ENCODE measurements around the gene IL20.

The IL20 gene

GRCh38 chr1:206899717-206900116 lies 34.3 kb downstream of the IL20 start:
- H3K9ac ChIP-seq (ENCODE audit: low read length), result no peak overlapping the region
- no peak overlapping the region for H2AFZ ChIP-seq (ENCODE audit: low read length)
- no peak for TF ChIP-seq EZH2 (optimal IDR thresholded peaks at IDR 0.05; ENCODE audit: low read depth, low read length)
- TF ChIP-seq CTCF (IDR thresholded peaks at IDR 0.05; ENCODE audit: low read length), result no peak
- no peak for TF ChIP-seq EZH2phosphoT487 (IDR thresholded peaks at IDR 0.05; ENCODE audit: low read length)
- no peak overlapping the region for H3K4me3 ChIP-seq (ENCODE audit: low read length)
- no peaks in the 10 kb centered on the region for H3K27me3 ChIP-seq (replicated peaks; ENCODE audit: insufficient read depth, low read length)
- no peaks in the 10 kb centered on the region for H3K9me3 ChIP-seq (replicated peaks; ENCODE audit: insufficient read depth, low read length)
- H3K79me2 ChIP-seq (ENCODE audit: low read length), result no peaks in the 10 kb centered on the region
- no peak for DNase-seq
- no peak overlapping the region for H3K4me2 ChIP-seq (ENCODE audit: low read depth, low read length)
- H3F3A ChIP-seq (ENCODE audit: insufficient read depth, low read length), result no peaks in the 10 kb centered on the region
- H3K27ac ChIP-seq (ENCODE audit: low read length), result no peak overlapping the region
- no peaks in the 10 kb centered on the region for H3K9me2 ChIP-seq (replicated peaks; ENCODE audit: insufficient read depth, low read length)
- no peaks in the 10 kb centered on the region for H4K20me1 ChIP-seq (ENCODE audit: insufficient read depth, low read length)
- 0 out of 2 replicates have a peak, but pooled peaks cover 4% of the 10 kb centered on the region for H3K36me3 ChIP-seq (replicated peaks; ENCODE audit: insufficient read depth, low read length)
- H3K4me1 ChIP-seq (ENCODE audit: low read length), result no peaks in the 10 kb centered on the region

DNA sequence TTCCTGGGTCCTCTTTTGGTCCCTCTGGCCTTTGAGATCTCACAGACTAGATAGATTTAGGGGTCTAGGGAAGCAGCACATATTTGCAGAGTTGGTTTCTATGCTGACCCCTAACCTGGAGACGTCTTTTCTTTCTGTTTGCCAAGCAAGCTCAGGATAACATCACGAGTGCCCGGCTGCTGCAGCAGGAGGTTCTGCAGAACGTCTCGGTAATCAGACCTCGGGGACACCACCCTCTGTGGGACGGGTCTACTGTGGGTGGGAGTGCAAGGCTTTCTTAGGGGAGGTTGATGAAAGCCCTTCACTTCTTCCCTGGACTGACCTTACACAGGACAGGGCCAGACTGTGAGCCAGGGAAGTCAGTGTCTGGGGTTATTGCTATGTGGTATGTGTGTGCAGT lies 34.7 kb downstream of the IL20 start:
- no peak for DNase-seq

GRCh38 chr1:206901944-206902343 lies 36.5 kb downstream of the IL20 start:
- no peaks in the 10 kb centered on the region for H3K27me3 ChIP-seq (replicated peaks; ENCODE audit: insufficient read depth, low read length)
- 0 out of 2 replicates have a peak, but pooled peaks cover 4% of the 10 kb centered on the region for H3K36me3 ChIP-seq (replicated peaks; ENCODE audit: insufficient read depth, low read length)
- no peak overlapping the region for H3K4me2 ChIP-seq (ENCODE audit: low read depth, low read length)
- no peak for DNase-seq
- no peaks in the 10 kb centered on the region for H3F3A ChIP-seq (ENCODE audit: insufficient read depth, low read length)
- H3K79me2 ChIP-seq (ENCODE audit: low read length), result no peaks in the 10 kb centered on the region
- no peak overlapping the region for H3K4me3 ChIP-seq (ENCODE audit: low read length)
- TF ChIP-seq EZH2phosphoT487 (IDR thresholded peaks at IDR 0.05; ENCODE audit: low read length) (no peak), EZH2 (optimal IDR thresholded peaks at IDR 0.05; ENCODE audit: low read depth, low read length) (no peak), CTCF (IDR thresholded peaks at IDR 0.05; ENCODE audit: low read length) (no peak)
- no peaks in the 10 kb centered on the region for H4K20me1 ChIP-seq (ENCODE audit: insufficient read depth, low read length)
- no peak overlapping the region for H3K9ac ChIP-seq (ENCODE audit: low read length)
- no peak overlapping the region for H3K27ac ChIP-seq (ENCODE audit: low read length)
- no peaks in the 10 kb centered on the region for H3K9me2 ChIP-seq (replicated peaks; ENCODE audit: insufficient read depth, low read length)
- H3K9me3 ChIP-seq (replicated peaks; ENCODE audit: insufficient read depth, low read length), result no peaks in the 10 kb centered on the region
- no peaks in the 10 kb centered on the region for H3K4me1 ChIP-seq (ENCODE audit: low read length)
- H2AFZ ChIP-seq (ENCODE audit: low read length), result no peak overlapping the region

More for the DNA sequence above, 34.7 kb downstream of the IL20 start:
- no peak overlapping the region for H2AFZ ChIP-seq (ENCODE audit: low read length)
- no peak overlapping the region for H3K27ac ChIP-seq (ENCODE audit: low read length)
- no peaks in the 10 kb centered on the region for H3K27me3 ChIP-seq (replicated peaks; ENCODE audit: insufficient read depth, low read length)
- TF ChIP-seq EZH2 (optimal IDR thresholded peaks at IDR 0.05; ENCODE audit: low read depth, low read length) (no peak), EZH2phosphoT487 (IDR thresholded peaks at IDR 0.05; ENCODE audit: low read length) (no peak), CTCF (IDR thresholded peaks at IDR 0.05; ENCODE audit: low read length) (no peak)
- H3K36me3 ChIP-seq (replicated peaks; ENCODE audit: insufficient read depth, low read length), result 0 out of 2 replicates have a peak, but pooled peaks cover 4% of the 10 kb centered on the region
- no peak overlapping the region for H3K9ac ChIP-seq (ENCODE audit: low read length)
- H3K4me3 ChIP-seq (ENCODE audit: low read length), result no peak overlapping the region
- no peak overlapping the region for H3K4me2 ChIP-seq (ENCODE audit: low read depth, low read length)
- no peaks in the 10 kb centered on the region for H4K20me1 ChIP-seq (ENCODE audit: insufficient read depth, low read length)
- no peaks in the 10 kb centered on the region for H3K9me3 ChIP-seq (replicated peaks; ENCODE audit: insufficient read depth, low read length)
- no peaks in the 10 kb centered on the region for H3K9me2 ChIP-seq (replicated peaks; ENCODE audit: insufficient read depth, low read length)
- no peaks in the 10 kb centered on the region for H3F3A ChIP-seq (ENCODE audit: insufficient read depth, low read length)
- no peaks in the 10 kb centered on the region for H3K79me2 ChIP-seq (ENCODE audit: low read length)
- no peaks in the 10 kb centered on the region for H3K4me1 ChIP-seq (ENCODE audit: low read length)

All from MM.1S (cell line).